CD14-positive monocyte (primary cell): ENCODE results near the gene KCNJ18. TPM values are rescaled to one million over a fixed set of nuclear protein-coding genes. Genes with fewer than 3 reads are reported as not detected.
"Not testable (repeated sequence)": the region's sequence is repeated elsewhere in the genome, so short reads cannot be mapped to it uniquely, and the experiment has no call there.

Experiments used
- DNase-seq, 3 donors: peaks; one replicate each; pipeline ENCODE4 v3.0.0-alpha.2; 2011 to 2022
- H2AFZ ChIP-seq: 2 replicates; pipeline ENCODE4 v1.6.0; 2012; ENCODE audit warnings: mild to moderate bottlenecking, low read depth, low read length, inconsistent platforms; ENCODE audit not compliant: insufficient read depth, poor library complexity, severe bottlenecking
- H3K27ac ChIP-seq, 2 donors: 1 replicate in 1 of 2; 2 replicates in 1 of 2; pipeline ENCODE4 v1.5.1; 2012 to 2013; ENCODE audit warnings: low read length in 2 of 2, control low read depth in 1 of 2, inconsistent platforms in 1 of 2, low read depth in 1 of 2, mild to moderate bottlenecking in 1 of 2
- H3K27me3 ChIP-seq, 2 donors: one replicate each; pipeline versions ENCODE4 v1.6.0 to v1.6.1; 2011 to 2013; ENCODE audit warnings: low read length in 2 of 2; ENCODE audit not compliant: control insufficient read depth in 2 of 2, insufficient read depth in 2 of 2
- H3K36me3 ChIP-seq, 2 donors: replicated peaks in 1 of 2; 1 replicate in 1 of 2; 2 replicates in 1 of 2; pipeline versions ENCODE4 v1.5.1 to v1.6.1; 2012 to 2013; ENCODE audit warnings: low read length in 2 of 2, control low read depth in 1 of 2, inconsistent platforms in 1 of 2, mild to moderate bottlenecking in 1 of 2; ENCODE audit not compliant: insufficient read depth in 2 of 2, control insufficient read depth in 1 of 2
- H3K4me1 ChIP-seq, 2 donors: 1 replicate in 1 of 2; 2 replicates in 1 of 2; pipeline versions ENCODE4 v1.5.1 to v1.6.1; 2012 to 2013; ENCODE audit warnings: low read length in 2 of 2, control low read depth in 1 of 2, inconsistent platforms in 1 of 2, mild to moderate bottlenecking in 1 of 2, moderate library complexity in 1 of 2; ENCODE audit not compliant: insufficient read depth in 2 of 2, control insufficient read depth in 1 of 2
- H3K4me2 ChIP-seq: replicated peaks from 2 replicates; pipeline ENCODE3; 2012; ENCODE audit warnings: low read length, moderate library complexity, mild to moderate bottlenecking; ENCODE audit not compliant: poor library complexity, severe bottlenecking; ENCODE audit errors: extremely low read depth
- H3K4me3 ChIP-seq, 3 experiments: fragments of 200-600 bp in 1 of 3; sonication (generic) in 1 of 3; replicated peaks in 1 of 3; 1 replicate in 2 of 3; 2 replicates in 1 of 3; pipeline ENCODE4 v1.5.1; 2011 to 2013; ENCODE audit warnings: low read length in 3 of 3, mild to moderate bottlenecking in 3 of 3, control low read depth in 2 of 3, low read depth in 2 of 3, inconsistent platforms in 1 of 3, moderate library complexity in 1 of 3
- H3K79me2 ChIP-seq: 2 replicates; pipeline ENCODE4 v1.6.0; 2012; ENCODE audit warnings: mild to moderate bottlenecking, control low read depth, inconsistent platforms, low read length, moderate library complexity; ENCODE audit not compliant: insufficient read depth
- H3K9ac ChIP-seq: 2 replicates; pipeline ENCODE4 v1.6.0; 2017; ENCODE audit warnings: low read length, mild to moderate bottlenecking; ENCODE audit not compliant: insufficient read depth, poor library complexity, severe bottlenecking
- H3K9me3 ChIP-seq, 2 donors: replicated peaks in 1 of 2; 1 replicate in 1 of 2; 2 replicates in 1 of 2; pipeline versions ENCODE4 v1.5.1 to v1.6.1; 2012 to 2013; ENCODE audit warnings: low read length in 2 of 2, control low read depth in 1 of 2; ENCODE audit not compliant: control insufficient read depth in 1 of 2, insufficient read depth in 1 of 2
- H4K20me1 ChIP-seq: 2 replicates; pipeline ENCODE4 v1.6.0; 2012; ENCODE audit warnings: mild to moderate bottlenecking, low read length, control low read depth, moderate library complexity; ENCODE audit not compliant: insufficient read depth
- H3K27ac Mint-ChIP-seq, 7 donors: one replicate each; pipeline ENCODE4 v1.8.0; 2020; ENCODE audit warnings: mild to moderate bottlenecking in 7 of 7, mixed read lengths in 7 of 7, moderate library complexity in 6 of 7, inconsistent platforms in 2 of 7
- H3K27me3 Mint-ChIP-seq, 3 donors: one replicate each; pipeline ENCODE4 v1.8.0; 2021 to 2022; ENCODE audit warnings: low read depth in 3 of 3, mild to moderate bottlenecking in 3 of 3, mixed read lengths in 3 of 3, moderate library complexity in 3 of 3, inconsistent platforms in 1 of 3
- H3K36me3 Mint-ChIP-seq, 2 donors: one replicate each; pipeline ENCODE4 v1.8.0; 2020; ENCODE audit warnings: mixed read lengths in 2 of 2, inconsistent platforms in 1 of 2, mild to moderate bottlenecking in 1 of 2
- H3K4me1 Mint-ChIP-seq: one replicate; pipeline ENCODE4 v1.8.0; 2020; ENCODE audit warnings: mild to moderate bottlenecking, mixed read lengths
- H3K4me3 Mint-ChIP-seq, 2 donors: one replicate each; pipeline ENCODE4 v1.8.0; 2020; ENCODE audit warnings: mild to moderate bottlenecking in 2 of 2, mixed read lengths in 2 of 2, moderate library complexity in 1 of 2
- H3K9me3 Mint-ChIP-seq, 7 donors: one replicate each; pipeline ENCODE4 v1.8.0; 2020 to 2022; ENCODE audit warnings: mixed read lengths in 7 of 7, mild to moderate bottlenecking in 6 of 7, moderate library complexity in 6 of 7, inconsistent platforms in 2 of 7
- WGBS: methylation state at CpG from one replicate; pipeline ENCODE4 v1.1.5; 2013; ENCODE audit warnings: missing lambda C conversion rate; ENCODE audit not compliant: insufficient coverage; 5-methylcytosine and 5-hydroxymethylcytosine counted together
- intact Hi-C, 2 donors: fragments of 100-400 bp; cut with micrococcal nuclease; formaldehyde crosslinking; loops; one replicate each; pipeline versions ENCODE4 v1.15.0 to v1.15.1; 2023
- polyA plus RNA-seq, 3 donors: library from polyadenylated mRNA; depleted of rRNA in 1 of 3; unstranded in 2 of 3; stranded (reverse) in 1 of 3; fragments of 300-500 nt in 2 of 3; fragments of >200 nt in 1 of 3; fragmentation: Illumina TruSeq in 2 of 3; gene quantifications; 1 replicate in 2 of 3; 2 replicates in 1 of 3; pipeline ENCODE4 v1.2.3, GENCODE V29; 2012 to 2021

Gene KCNJ18
- polyA plus RNA-seq, 3 donors, result not detected

- H3K4me2 ChIP-seq, H3K4me1 Mint-ChIP-seq, H3K4me3 Mint-ChIP-seq, H4K20me1 ChIP-seq, H3K79me2 ChIP-seq, H3K36me3 Mint-ChIP-seq, H3K4me3 ChIP-seq, H3K27ac Mint-ChIP-seq, DNase-seq, intact Hi-C loops, H3K9me3 Mint-ChIP-seq, H3K27ac ChIP-seq, H3K9ac ChIP-seq, H3K36me3 ChIP-seq, H3K4me1 ChIP-seq, H3K27me3 ChIP-seq, H3K9me3 ChIP-seq, H2AFZ ChIP-seq, H3K27me3 Mint-ChIP-seq: not testable (repeated sequence)
- no CpG with 5 or more reads among the region's 4 CpGs for WGBS
Observed at GRCh38 chr17:21735814-21736213, 43.5 kb downstream of the KCNJ18 start.

- H3K4me3 ChIP-seq, H3K4me1 ChIP-seq, H3K27me3 Mint-ChIP-seq, H3K4me1 Mint-ChIP-seq, H3K36me3 ChIP-seq, H3K27me3 ChIP-seq, H3K79me2 ChIP-seq, DNase-seq, H3K9ac ChIP-seq, H3K4me3 Mint-ChIP-seq, intact Hi-C loops, H3K9me3 ChIP-seq, H4K20me1 ChIP-seq, H3K4me2 ChIP-seq, H3K9me3 Mint-ChIP-seq, H3K36me3 Mint-ChIP-seq, H2AFZ ChIP-seq, H3K27ac Mint-ChIP-seq, H3K27ac ChIP-seq: not testable (repeated sequence)
- no CpG with 5 or more reads among the region's 23 CpGs for WGBS
Observed at GRCh38 chr17:21737015-21737580, 44.8 kb downstream of the KCNJ18 start.

DNA sequence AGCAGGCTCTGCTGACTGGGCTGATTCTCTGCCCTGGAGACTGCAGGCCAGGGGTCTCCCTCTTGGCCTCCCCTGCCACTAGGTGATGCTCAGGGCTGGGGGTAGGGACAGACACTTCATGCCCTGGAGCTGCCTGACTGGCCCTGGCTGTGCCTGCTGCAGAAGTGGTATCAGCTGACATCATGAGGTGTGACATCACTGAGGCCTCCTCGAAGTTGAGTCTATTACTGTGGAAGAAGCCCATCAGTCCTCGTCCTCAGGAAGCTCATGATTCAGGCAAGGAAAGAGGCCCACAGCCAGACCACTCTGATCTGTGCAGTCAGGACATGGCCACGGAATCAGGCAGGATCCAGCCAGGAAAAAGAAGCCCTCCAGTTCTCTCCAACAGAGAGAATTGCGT is 45.9 kb downstream of the KCNJ18 start:
- H3K36me3 Mint-ChIP-seq, H3K27me3 Mint-ChIP-seq, H4K20me1 ChIP-seq, H3K27ac ChIP-seq, H3K4me3 ChIP-seq, H3K27ac Mint-ChIP-seq, H3K9ac ChIP-seq, H3K4me2 ChIP-seq, H2AFZ ChIP-seq, H3K36me3 ChIP-seq, DNase-seq, H3K9me3 Mint-ChIP-seq, intact Hi-C loops, H3K4me1 ChIP-seq, H3K4me3 Mint-ChIP-seq, H3K4me1 Mint-ChIP-seq, H3K9me3 ChIP-seq, H3K79me2 ChIP-seq, H3K27me3 ChIP-seq: not testable (repeated sequence)
- no CpG with 5 or more reads among the region's 4 CpGs for WGBS

GRCh38 chr17:21738877-21739474 is 46.7 kb downstream of the KCNJ18 start:
- 40% methylated on average over 1 of the region's 8 CpGs for WGBS
- H3K79me2 ChIP-seq, H4K20me1 ChIP-seq, H3K4me1 Mint-ChIP-seq, H3K27ac Mint-ChIP-seq, H3K4me2 ChIP-seq, H3K27me3 Mint-ChIP-seq, H3K4me3 ChIP-seq, H3K36me3 Mint-ChIP-seq, DNase-seq, H3K27me3 ChIP-seq, H2AFZ ChIP-seq, H3K4me3 Mint-ChIP-seq, H3K9me3 ChIP-seq, H3K27ac ChIP-seq, H3K36me3 ChIP-seq, H3K9ac ChIP-seq, H3K4me1 ChIP-seq, intact Hi-C loops, H3K9me3 Mint-ChIP-seq: not testable (repeated sequence)
